ENCODE results near the gene CHERP. TPM values are rescaled to one million over a fixed set of nuclear protein-coding genes. Genes with fewer than 3 reads are reported as not detected.

The CHERP gene
- total RNA-seq, 1 experiment from 2014 or later = 101 TPM

DNA sequence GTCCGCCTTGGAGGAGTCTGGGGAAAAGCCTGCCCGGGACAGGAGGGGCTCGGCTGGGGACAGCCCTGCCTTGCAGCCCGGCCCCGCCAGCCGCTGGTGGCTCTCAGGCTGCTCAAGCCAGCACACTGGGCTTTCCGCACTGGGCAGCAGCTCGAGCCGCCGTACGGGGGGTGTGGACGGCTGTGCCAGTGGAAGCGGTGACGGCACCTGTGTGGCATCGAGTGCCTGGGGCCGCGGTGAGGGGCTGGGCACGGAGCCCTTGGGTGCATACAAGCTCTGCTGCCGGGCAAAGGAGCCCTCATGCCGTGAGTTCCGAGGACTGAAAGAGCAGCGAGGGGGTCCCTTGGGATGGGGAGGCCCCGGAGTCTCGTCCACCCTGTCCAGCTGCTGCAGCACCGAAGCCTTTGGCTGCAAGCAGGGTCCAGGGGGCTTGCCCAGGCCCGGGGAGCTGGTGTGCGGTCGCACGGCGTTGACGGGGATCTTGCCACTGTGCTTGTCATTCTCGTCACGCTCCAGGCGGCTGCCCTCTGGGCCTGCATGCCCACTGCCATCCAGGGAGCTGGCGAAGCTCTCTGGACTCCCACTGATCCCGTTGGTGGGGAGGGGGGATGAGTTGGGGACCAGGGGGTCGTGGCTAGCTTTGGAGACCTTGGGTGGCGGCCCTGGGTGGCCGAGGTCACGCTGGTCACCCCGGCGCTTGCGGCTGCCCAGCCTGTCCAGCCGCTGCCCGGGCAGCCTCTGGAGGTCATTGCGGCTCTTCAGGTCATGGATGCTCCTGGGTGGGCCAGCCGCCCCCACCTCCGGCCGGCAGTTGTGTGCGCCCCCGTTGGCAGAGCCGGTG, 34.7 kb upstream of the CHERP start:
- H2BK20ac ChIP-seq (ENCODE audit: low read depth, low read length, poor library complexity, severe bottlenecking) = no peak overlapping the region
- H2BK15ac ChIP-seq (ENCODE audit: low read depth, low read length) = no peak overlapping the region
- no peak overlapping the region for H3K4me3 Mint-ChIP-seq
- H2BK120ac ChIP-seq (ENCODE audit: low read depth, low read length, poor library complexity, severe bottlenecking) = no peak overlapping the region
- H3K18ac ChIP-seq (ENCODE audit: insufficient read length, low read depth, low read length) = no peak overlapping the region
- no CpG with 5 or more reads among the region's 52 CpGs for WGBS (ENCODE audit: extremely low coverage, insufficient read length, low lambda C conversion rate)
- no peak overlapping the region for H3K4me2 ChIP-seq (ENCODE audit: insufficient read depth, insufficient read length, low read length)
- H3K27ac ChIP-seq (ENCODE audit: insufficient read length, low read depth, low read length) = no peak overlapping the region
- DNase-seq = no peak
- H3K23ac ChIP-seq (ENCODE audit: insufficient read length, low read depth, low read length) = no peak overlapping the region
- no peak overlapping the region for H2AFZ ChIP-seq (ENCODE audit: low read length)
- H3K4me1 Mint-ChIP-seq = peaks cover 10 to 16% of the 10 kb centered on the region in 2 experiments
- no peaks in the 10 kb centered on the region for H3K27me3 ChIP-seq (ENCODE audit: insufficient read depth, low read length)
- peaks cover 6% of the 10 kb centered on the region; the same call in 1 of the 2 replicates for H3K79me2 ChIP-seq (ENCODE audit: insufficient read depth, low read length)
- peaks cover 10% of the 10 kb centered on the region for H3K79me1 ChIP-seq (ENCODE audit: insufficient read depth, low read depth, low read length, poor library complexity, severe bottlenecking)
- H3K4me1 ChIP-seq (ENCODE audit: insufficient read depth, low read length) = no peaks in the 10 kb centered on the region
- H3K4ac ChIP-seq (ENCODE audit: low read depth, low read length) = no peak overlapping the region
- H3K9ac ChIP-seq (ENCODE audit: extremely low read depth, insufficient read length, low read length) = no peak overlapping the region
- H3K14ac ChIP-seq (ENCODE audit: insufficient read depth, low read length) = no peak overlapping the region
- no peak overlapping the region for H4K8ac ChIP-seq (replicated peaks; ENCODE audit: insufficient read length, low read depth, low read length)
- TF ChIP-seq, protein P1, sequence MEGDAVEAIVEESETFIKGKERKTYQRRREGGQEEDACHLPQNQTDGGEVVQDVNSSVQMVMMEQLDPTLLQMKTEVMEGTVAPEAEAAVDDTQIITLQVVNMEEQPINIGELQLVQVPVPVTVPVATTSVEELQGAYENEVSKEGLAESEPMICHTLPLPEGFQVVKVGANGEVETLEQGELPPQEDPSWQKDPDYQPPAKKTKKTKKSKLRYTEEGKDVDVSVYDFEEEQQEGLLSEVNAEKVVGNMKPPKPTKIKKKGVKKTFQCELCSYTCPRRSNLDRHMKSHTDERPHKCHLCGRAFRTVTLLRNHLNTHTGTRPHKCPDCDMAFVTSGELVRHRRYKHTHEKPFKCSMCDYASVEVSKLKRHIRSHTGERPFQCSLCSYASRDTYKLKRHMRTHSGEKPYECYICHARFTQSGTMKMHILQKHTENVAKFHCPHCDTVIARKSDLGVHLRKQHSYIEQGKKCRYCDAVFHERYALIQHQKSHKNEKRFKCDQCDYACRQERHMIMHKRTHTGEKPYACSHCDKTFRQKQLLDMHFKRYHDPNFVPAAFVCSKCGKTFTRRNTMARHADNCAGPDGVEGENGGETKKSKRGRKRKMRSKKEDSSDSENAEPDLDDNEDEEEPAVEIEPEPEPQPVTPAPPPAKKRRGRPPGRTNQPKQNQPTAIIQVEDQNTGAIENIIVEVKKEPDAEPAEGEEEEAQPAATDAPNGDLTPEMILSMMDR (conservative IDR thresholded peaks at IDR 0.05) = no peak
- peaks cover 8% of the 10 kb centered on the region for H3K23me2 ChIP-seq (ENCODE audit: insufficient read length, low read depth, low read length, poor library complexity, severe bottlenecking)
- H3K36me3 Mint-ChIP-seq (ENCODE audit: insufficient read depth in 1 of 3, low read depth in 3 of 3) = peaks cover 10 to 23% (median 18%) of the 10 kb centered on the region in 3 experiments; a peak in 6 of 7 replicates
- H4K5ac ChIP-seq (ENCODE audit: insufficient read length, low read depth, low read length) = no peak overlapping the region
- no peak overlapping the region for H4K91ac ChIP-seq (ENCODE audit: insufficient read length, low read depth, low read length)
- H3K27ac Mint-ChIP-seq = no peak overlapping the region
- no peak overlapping the region for H2BK5ac ChIP-seq (ENCODE audit: insufficient read length, low read length)
- no peak overlapping the region for H2BK12ac ChIP-seq (ENCODE audit: insufficient read length, low read depth, low read length)
- no peaks in the 10 kb centered on the region for H4K20me1 ChIP-seq (ENCODE audit: control insufficient read depth, insufficient read depth, insufficient read length)
- no peaks in the 10 kb centered on the region for H3K27me3 Mint-ChIP-seq (ENCODE audit: low read depth)
- H3K9me3 ChIP-seq (ENCODE audit: control insufficient read depth, low read depth, low read length) = no peaks in the 10 kb centered on the region
- H2AK5ac ChIP-seq (ENCODE audit: insufficient read length, low read length) = no peak overlapping the region
- no peak overlapping the region for H3K56ac ChIP-seq (ENCODE audit: insufficient read length, low read depth, low read length)
- no peaks in the 10 kb centered on the region; a peak in 1 of 5 replicates for H3K9me3 Mint-ChIP-seq
- no peak overlapping the region for H3T11ph ChIP-seq (ENCODE audit: low read length)

Data from H9 (cell line).